SHP77 (cell line): ENCODE results near the gene SYCE1L.
A peak's percentile ranks its signal among the peaks of the same experiment; 100 is the strongest.
"Not testable (repeated sequence)": the region's sequence is repeated elsewhere in the genome, so short reads cannot be mapped to it uniquely, and the experiment has no call there.

ENCODE experiments used
- DNase-seq, 2 experiments: peaks; one replicate each; lab custom pipeline; 2025; lab: John Stamatoyannopoulos, UW

The SYCE1L gene, protein sequence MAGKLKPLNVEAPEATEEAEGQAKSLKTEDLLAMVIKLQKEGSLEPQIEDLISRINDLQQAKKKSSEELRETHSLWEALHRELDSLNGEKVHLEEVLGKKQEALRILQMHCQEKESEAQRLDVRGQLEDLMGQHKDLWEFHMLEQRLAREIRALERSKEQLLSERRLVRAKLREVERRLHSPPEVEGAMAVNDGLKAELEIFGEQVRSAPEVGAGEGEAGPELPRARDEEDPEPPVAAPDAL

DNA sequence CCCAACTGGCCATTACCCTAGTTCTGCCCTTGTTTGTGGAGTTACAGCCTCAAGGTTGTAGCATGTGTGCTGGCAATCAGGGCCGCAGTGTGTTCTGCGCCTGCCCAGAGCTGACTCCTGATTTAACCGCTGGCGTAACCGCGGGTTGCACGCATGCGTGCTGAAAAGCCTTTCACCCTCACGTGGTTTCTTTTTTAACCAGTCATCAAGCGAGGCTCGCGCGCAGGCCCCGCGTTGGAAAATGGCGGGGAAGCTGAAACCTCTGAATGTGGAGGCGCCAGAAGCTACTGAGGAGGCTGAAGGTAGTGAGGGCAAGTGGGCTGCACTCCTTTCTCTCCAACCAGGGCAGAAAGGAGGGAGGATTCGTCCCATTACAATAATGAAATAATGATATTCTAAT, at the start of gene SYCE1L:
TSS of gene SYCE1L (plus strand) at position 198 of the 400 bp plus-strand sequence. CDS start at position 242, 44 bp downstream.
- no peak for DNase-seq

DNA sequence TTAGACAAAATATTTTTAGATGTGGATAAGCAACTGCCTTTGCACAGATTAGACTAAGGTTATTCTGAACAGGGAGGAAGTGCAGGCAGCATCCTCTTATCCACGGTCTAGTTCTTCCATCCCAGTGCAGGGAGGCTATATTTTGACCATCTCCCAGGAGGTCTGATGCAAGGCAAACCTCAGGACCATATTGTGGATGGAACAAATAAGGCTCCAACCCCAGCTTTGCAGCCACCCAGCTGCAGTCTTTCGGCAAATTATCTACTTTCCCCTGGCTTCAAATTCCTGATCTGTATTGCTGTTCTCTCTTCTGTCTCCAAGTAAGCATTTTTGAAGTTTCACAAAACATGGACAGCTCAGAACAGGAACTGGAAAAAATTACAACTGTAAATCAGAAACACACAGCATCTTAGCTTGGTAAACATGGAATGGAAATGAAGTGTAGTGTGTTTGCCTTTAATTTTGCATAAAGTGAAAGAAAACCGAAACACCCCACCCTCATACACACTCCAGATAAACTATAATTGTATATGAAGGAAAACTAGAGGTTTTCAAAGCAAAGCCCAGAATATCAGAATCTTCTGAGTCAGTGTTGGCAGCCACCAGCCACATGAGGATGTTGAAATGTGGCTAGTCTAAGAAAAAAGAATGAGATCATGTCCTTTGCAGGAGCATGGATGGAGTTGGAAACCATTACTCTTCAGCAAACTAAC, 41.7 kb upstream of the SYCE1L start:
- no peak for DNase-seq

GRCh38 chr16:77158293-77158692, 40.9 kb upstream of the SYCE1L start:
- no peak for DNase-seq

- DNase-seq, result no peak
Observed at GRCh38 chr16:77165006-77165405, 34.2 kb upstream of the SYCE1L start.

DNA sequence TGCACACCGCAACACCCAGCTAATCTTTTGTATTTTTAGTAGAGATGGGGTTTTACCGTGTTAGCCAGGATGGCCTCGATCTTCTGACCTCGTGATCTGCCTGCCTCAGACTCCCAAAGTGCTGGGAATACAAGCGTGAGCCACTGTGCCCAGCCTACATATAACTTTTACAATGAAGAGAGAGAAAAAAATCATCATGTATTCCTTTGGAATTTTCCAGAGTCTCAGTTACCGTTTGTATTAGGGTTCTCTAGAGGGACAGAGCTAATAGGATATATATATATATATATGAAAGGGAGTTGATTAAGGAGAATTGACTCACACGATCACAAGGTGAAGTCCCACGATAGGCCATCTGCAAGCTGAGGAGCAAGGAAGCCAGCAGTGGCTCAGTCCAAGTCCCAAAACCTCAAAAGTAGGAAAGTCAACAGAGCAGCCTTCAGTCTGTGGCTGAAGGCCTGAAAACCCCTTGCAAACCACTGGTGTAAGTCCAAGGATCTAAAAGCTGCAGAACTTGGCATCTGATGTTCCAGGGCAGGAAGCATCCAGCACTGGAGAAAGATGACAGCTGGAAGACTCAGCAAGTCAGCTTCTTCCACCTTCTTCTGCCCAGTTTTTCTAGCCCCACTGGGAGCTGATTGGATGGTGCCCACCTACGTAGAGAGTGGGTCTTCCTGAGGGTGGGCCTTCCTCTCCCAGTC, 33.5 kb upstream of the SYCE1L start:
- not testable (repeated sequence) for DNase-seq

DNA sequence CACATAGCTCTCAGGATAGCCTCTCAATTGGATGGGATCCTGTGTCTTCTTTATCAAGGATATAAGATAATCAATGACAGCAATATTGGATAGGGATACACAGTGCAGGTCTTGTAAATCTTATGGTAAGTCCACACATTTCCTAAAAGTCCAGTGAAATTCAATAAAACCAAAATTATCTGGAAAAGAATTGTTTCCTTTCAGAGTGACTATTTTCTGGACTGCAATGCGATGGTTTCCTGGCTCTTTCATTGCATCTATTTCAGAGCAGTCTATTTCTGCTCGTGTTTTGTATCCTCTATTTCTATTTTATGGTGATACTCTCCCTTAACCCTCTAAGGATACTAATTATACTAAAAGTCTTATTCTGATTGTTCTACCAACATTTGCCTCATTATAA, 32.5 kb upstream of the SYCE1L start:
- no peak for DNase-seq

DNA sequence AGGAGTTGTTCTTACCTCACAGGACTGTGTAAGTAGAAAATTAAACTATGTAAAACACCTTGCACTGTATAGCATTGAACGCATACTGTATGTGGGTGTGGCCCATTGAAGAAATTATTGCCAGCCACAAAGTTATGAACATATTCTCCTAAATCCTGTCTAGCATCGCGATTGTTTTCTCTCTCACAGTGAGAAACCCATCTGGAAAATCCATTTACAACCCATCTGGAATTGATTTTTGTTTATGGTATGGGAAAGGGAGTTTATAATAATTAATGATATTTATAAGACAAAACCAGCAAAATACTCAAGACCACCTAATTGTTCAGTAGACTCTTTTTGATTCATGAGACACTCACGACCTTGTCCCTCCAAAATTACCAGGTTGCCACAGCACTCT, 30.3 kb upstream of the SYCE1L start:
- no peak for DNase-seq

DNA sequence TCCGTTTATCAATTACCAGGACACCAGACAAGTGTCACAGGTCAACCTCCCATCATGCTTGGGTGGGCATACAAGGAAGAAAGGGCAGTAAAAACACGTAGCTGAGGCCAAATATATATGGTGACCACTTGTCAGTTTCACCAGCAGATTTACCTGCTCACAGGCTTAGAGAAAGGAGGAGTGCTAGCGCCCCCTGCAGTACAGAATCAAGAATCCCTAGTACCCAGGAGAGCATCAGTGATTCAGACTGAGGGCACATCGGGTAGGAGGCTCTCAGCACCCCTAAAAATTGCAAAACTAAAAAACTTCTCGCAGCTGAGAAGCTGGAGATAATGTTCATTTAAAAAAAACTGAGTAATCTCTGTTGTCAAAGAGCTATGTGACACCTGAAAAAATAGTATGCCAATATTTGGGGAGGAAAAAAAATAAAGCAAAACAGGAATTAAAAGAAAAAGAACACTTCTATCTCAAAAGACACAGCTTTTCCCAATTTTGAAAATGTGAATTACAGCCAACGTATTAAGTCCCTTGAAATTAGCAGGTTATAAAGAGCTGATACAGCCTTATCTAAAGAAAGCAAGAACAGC, 29.5 kb upstream of the SYCE1L start:
- DNase-seq, result peak; percentile 48 to 73

GRCh38 chr16:77170805-77171204, 28.4 kb upstream of the SYCE1L start:
- DNase-seq, result no peak

DNA sequence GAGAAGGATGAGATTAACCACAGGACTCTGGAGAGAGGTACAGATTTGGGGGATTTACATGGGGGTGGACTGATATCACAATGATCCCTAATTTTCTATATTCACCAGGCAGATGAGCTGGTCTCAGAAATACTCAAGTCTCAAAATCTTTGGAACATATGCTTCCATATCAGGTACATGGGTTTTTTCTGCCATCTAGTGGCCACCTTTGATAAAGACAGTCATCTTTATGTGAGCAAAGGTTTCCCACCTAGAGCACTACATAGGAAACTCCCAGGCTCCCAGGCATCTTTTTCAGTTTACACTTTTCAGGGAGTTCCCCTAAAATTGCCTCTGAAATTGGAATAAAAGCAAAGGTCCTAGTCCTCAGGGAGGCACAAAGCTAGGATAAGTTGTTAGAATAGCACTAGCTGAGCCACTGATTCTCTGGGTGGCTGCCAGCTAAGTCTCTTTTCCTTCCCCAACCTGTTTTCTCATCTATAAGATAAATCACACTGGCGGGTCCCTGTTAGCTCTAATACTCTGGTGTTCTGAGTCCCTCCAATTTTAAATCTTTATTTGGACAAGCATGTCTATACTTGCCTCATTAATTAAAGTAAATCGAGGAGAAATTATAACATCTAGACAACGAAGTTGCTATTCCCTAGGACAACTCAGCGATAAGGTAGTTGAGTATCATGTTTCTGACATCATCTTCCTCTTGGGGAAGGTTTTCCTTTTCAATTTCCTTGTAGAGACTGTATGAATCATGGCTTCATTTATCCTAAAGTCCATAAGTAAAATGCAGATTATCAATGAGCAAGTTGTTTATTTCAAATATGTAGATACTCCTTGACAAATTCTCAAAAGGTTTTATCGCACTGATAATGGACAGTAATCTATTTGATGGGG, 27.2 kb upstream of the SYCE1L start:
- DNase-seq, result peak; percentile 67 to 71

DNA sequence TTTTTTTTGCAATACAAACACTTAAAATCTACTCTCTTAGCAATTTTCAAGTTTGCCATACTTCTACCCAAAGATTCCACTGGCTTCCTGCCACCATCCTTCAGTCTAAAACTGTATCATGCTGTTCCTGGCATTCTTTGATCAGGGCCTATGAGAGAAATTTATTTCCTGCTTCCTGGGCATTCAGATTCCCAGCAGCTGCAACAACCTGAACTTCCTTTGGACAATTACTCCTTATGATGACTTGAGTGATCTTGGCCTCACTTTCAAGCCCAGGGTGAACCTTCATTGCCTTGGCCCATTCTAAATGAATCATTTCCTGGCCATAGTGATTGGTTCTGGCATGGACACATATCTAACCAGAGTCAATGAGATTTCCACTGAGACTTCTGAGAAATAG, 26.3 kb upstream of the SYCE1L start:
- DNase-seq, result no peak

- no peak for DNase-seq
Observed at GRCh38 chr16:77183137-77183536, 16.1 kb upstream of the SYCE1L start.

DNA sequence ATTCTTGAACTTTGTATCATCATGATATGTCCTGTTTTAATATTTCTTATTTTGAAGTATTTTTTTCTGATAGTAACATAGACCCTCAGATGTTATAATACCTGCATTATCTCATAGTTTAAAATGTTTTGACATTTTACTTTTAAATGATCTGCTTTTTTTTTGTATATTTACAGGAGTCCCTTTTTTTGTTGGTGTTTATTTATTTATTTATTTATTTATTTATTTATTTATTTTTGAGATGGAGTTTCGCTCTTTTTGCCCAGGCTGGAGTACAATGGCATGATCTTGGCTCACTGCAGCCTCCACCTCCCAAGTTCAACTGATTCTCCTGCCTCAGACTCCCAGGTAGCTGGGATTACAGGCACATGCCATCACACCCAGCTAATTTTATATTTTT, 12.9 kb upstream of the SYCE1L start:
- not testable (repeated sequence) for DNase-seq

- no peak for DNase-seq
Observed at GRCh38 chr16:77190190-77190477, 9.1 kb upstream of the SYCE1L start.

DNA sequence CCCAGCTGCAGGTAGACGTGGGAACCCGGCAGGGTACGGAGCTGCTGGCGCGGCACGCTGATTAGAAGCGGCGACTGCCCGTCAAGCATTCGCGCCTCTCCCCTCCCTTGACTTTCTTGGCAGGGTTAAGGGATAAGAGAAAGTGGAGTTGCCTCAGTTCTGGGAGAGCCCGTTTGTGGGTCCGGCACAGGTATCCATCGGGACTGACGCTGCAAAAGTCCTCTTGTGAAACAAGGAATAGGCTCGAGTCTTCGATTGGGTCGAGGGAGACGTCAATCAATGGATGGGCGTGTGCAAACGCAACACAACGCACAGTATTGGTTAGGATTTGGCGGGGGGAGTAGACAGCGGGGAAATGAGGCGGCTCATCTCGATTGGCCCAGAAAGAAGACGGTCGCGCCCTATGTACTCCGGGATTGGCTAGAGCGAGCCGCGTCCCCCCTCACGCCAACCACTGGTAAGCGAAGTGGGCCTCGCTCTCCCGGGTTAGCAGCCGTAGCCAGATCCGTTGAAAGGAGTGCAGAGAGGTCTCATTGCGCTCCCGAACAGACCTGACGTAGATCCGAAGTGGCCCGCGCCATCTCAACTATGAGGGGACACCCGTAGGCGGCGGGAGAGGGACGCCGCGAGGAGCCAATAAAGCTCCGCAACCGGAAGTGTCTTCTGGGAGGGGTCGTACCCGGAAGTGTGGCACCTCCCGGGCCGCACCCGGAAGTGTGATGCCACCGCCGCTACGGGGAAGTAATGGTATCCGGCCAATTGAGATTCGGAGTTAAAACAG, 8.5 kb upstream of the SYCE1L start, which contains the start of gene MON1B:
TSS of gene MON1B (plus strand) at position 713 of the 781 bp plus-strand sequence. CDS start 296 bp downstream, outside the sequence.
- peak; percentile 99 for DNase-seq

DNA sequence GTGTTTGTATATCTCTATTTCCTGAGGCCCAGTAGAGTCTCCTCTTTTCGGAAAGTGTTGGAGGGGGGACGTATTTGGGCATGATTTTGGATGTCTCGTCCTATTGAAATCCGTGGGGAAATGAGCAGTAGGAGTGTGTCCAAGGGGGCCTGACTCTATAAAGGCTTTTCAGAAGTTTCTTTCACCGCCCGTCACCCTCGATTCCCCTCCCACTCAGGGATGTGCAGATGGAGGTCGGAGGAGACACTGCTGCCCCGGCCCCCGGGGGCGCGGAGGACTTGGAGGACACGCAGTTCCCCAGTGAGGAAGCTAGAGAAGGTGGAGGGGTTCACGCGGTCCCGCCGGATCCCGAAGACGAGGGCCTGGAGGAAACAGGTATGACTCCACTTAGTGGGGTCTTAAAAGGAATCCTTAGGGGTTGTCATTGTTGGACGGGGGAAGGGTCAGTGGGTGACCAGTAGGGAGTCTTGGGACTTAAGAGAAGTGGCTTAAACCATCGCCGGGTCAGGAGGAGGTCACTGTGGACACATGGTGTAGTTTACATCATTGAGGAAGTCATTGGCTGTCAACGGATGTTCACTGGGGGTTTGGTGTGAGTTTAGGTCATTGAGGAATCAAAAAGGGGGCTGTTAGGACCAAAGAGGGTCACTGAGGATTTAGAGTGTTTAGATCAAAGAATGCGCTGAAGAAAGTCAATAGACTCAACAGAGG, 7.8 kb upstream of the SYCE1L start:
- DNase-seq, result peak in 1 of 2 experiments; percentile 6

DNA sequence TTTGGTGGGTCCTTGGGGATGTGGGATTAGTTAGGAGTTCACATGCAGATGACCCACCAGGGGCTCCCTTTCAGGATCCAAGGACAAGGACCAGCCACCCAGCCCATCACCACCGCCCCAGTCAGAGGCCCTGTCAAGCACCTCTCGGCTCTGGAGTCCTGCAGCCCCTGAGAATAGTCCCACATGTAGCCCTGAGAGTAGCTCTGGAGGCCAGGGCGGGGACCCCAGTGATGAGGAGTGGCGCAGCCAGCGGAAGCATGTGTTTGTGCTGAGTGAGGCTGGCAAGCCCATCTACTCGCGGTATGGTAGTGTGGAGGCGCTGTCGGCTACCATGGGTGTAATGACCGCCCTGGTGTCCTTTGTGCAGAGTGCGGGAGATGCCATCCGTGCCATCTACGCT, 5.8 kb upstream of the SYCE1L start:
- no peak for DNase-seq

DNA sequence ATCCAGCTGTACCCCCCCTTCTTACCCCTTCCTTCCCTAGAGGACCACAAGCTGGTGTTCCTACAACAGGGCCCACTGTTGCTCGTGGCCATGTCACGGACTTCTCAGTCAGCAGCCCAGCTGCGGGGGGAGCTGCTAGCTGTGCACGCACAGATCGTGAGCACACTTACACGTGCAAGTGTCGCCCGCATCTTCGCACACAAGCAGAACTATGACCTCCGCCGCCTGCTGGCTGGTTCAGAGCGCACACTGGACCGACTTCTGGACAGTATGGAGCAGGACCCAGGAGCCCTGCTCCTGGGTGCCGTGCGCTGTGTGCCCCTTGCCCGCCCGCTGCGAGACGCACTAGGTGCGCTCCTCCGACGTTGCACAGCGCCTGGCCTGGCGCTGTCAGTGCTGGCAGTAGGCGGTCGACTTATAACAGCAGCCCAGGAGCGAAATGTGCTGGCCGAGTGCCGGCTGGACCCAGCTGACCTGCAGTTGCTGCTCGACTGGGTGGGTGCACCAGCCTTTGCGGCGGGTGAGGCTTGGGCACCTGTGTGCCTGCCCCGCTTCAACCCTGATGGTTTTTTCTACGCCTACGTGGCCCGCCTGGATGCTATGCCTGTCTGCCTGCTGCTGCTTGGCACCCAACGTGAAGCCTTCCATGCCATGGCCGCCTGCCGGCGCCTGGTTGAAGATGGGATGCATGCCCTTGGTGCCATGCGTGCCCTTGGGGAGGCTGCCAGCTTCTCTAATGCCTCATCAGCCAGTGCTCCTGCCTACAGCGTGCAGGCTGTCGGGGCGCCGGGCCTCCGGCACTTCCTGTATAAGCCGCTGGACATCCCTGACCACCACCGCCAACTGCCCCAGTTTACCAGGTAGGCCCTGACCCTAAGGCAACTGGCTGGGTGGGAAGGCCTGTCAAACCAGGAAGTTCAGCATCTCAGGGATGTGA, 4.6 kb upstream of the SYCE1L start:
- no peak for DNase-seq

- no peak for DNase-seq
Observed at GRCh38 chr16:77195411-77195810, 3.8 kb upstream of the SYCE1L start.
